Measurements from ENCODE around the gene FITM1.

FITM1 gene

GRCh38 chr14:24114532-24115421 lies 15.7 kb upstream of the FITM1 start, which contains the start of the genes DCAF11 and NRL:
Gene DCAF11, plus strand, starts transcription at chr14:24114777. Its CDS starts 818 bp downstream, at chr14:24115595.
Gene NRL, minus strand, starts transcription at chr14:24114949. Its CDS starts 32,101 bp downstream, at chr14:24082848.
- Histone ChIP-seq H3K36me3 (ENCODE audit: insufficient read depth, low read length) (peaks cover 35% of the 10 kb centered on the region), H3K4me1 (ENCODE audit: insufficient read depth, low read length, severe bottlenecking) (peaks cover 18% of the 10 kb centered on the region), H3K4me3 (ENCODE audit: low read depth, low read length, poor library complexity, severe bottlenecking) (peak within 1 kb of the TSS; percentile 76), H3K27ac (ENCODE audit: low read depth, low read length, poor library complexity, severe bottlenecking) (peak within 1 kb of the TSS; percentile 90), H3K9me2 (ENCODE audit: low read depth, low read length) (no peaks in the 10 kb centered on the region), H4K20me1 (ENCODE audit: insufficient read depth, low read length) (no peaks in the 10 kb centered on the region), H3K9me3 (ENCODE audit: low read length) (no peaks in the 10 kb centered on the region), H3F3A (ENCODE audit: insufficient read depth, low read length) (no peaks in the 10 kb centered on the region), H3K27me3 (ENCODE audit: insufficient read depth, low read length) (no peaks in the 10 kb centered on the region), H3K9ac (ENCODE audit: low read length) (peak within 1 kb of the TSS; percentile 90), H3K79me2 (ENCODE audit: insufficient read depth, low read length) (peaks cover 4% of the 10 kb centered on the region; the same call in 1 of the 2 replicates), H3K4me2 (ENCODE audit: low read length) (peak within 1 kb of the TSS; percentile 93), H2AFZ (ENCODE audit: low read length) (no peak within 1 kb of the TSS)
- TF ChIP-seq EZH2 (IDR thresholded peaks at IDR 0.05; ENCODE audit: borderline replicate concordance, low read length): no peak
- TF ChIP-seq CTCF (IDR thresholded peaks at IDR 0.05; ENCODE audit: low read length): no peak

DNA sequence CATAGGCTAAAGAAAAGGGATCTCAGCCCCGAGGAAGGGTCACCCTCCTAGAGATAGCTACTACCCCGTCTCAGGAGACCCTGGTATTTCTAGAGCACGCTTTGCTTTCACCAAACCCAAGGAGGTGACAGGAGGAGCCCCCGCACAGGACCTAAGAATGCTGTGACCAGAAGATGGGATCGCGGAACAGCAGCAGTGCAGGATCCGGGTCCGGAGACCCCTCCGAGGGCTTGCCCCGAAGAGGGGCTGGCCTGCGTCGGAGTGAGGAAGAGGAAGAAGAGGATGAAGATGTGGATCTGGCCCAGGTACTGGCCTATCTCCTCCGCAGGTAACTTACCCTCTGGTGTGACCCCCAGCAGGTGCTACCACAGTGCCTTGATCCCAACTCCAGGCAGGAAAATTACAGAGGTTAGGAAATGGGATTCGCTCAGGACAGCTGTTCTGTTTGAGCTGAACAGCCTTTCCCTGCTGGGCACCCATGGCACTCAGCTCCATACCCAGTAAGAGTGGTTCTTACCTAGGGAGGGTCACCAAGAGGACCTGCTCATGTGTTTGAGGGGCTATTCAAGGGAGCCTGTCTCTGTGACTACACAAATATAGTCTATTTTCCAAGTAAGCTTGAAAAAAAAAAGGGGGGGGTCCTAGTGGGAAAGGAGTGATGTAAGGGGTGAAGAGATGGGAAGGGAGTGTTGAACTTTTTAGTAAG lies 14.9 kb upstream of the FITM1 start:
- no peaks in the 10 kb centered on the region for H3K9me2 ChIP-seq (ENCODE audit: low read depth, low read length)
- TF ChIP-seq CTCF (IDR thresholded peaks at IDR 0.05; ENCODE audit: low read length): no peak
- no peak for TF ChIP-seq EZH2 (IDR thresholded peaks at IDR 0.05; ENCODE audit: borderline replicate concordance, low read length)
- peak overlapping the region; percentile 26 for H3K27ac ChIP-seq (ENCODE audit: low read depth, low read length, poor library complexity, severe bottlenecking)
- peak overlapping the region; percentile 93 for H3K4me2 ChIP-seq (ENCODE audit: low read length)
- H3F3A ChIP-seq (ENCODE audit: insufficient read depth, low read length): no peaks in the 10 kb centered on the region
- peaks cover 4% of the 10 kb centered on the region; the same call in 1 of the 2 replicates for H3K79me2 ChIP-seq (ENCODE audit: insufficient read depth, low read length)
- H2AFZ ChIP-seq (ENCODE audit: low read length): no peak overlapping the region
- H3K36me3 ChIP-seq (ENCODE audit: insufficient read depth, low read length): peaks cover 38% of the 10 kb centered on the region
- no peaks in the 10 kb centered on the region for H4K20me1 ChIP-seq (ENCODE audit: insufficient read depth, low read length)
- H3K4me3 ChIP-seq (ENCODE audit: low read depth, low read length, poor library complexity, severe bottlenecking): peak overlapping the region; percentile 76
- no peaks in the 10 kb centered on the region for H3K27me3 ChIP-seq (ENCODE audit: insufficient read depth, low read length)
- H3K9ac ChIP-seq (ENCODE audit: low read length): peak overlapping the region; percentile 90
- H3K9me3 ChIP-seq (ENCODE audit: low read length): no peaks in the 10 kb centered on the region
- peaks cover 18% of the 10 kb centered on the region for H3K4me1 ChIP-seq (ENCODE audit: insufficient read depth, low read length, severe bottlenecking)

- H3K4me1 ChIP-seq (ENCODE audit: insufficient read depth, low read length, severe bottlenecking): peaks cover 18% of the 10 kb centered on the region
- no peaks in the 10 kb centered on the region for H4K20me1 ChIP-seq (ENCODE audit: insufficient read depth, low read length)
- no peaks in the 10 kb centered on the region for H3F3A ChIP-seq (ENCODE audit: insufficient read depth, low read length)
- H3K9me2 ChIP-seq (ENCODE audit: low read depth, low read length): no peaks in the 10 kb centered on the region
- H2AFZ ChIP-seq (ENCODE audit: low read length): no peak overlapping the region
- peaks cover 45% of the 10 kb centered on the region for H3K36me3 ChIP-seq (ENCODE audit: insufficient read depth, low read length)
- H3K4me3 ChIP-seq (ENCODE audit: low read depth, low read length, poor library complexity, severe bottlenecking): peak overlapping the region; percentile 76
- H3K9ac ChIP-seq (ENCODE audit: low read length): peak overlapping the region; percentile 90; the same call in 1 of the 2 replicates
- H3K79me2 ChIP-seq (ENCODE audit: insufficient read depth, low read length): peaks cover 4% of the 10 kb centered on the region; the same call in 1 of the 2 replicates
- peak overlapping the region; percentile 93 for H3K4me2 ChIP-seq (ENCODE audit: low read length)
- H3K27me3 ChIP-seq (ENCODE audit: insufficient read depth, low read length): no peaks in the 10 kb centered on the region
- no peak for TF ChIP-seq CTCF (IDR thresholded peaks at IDR 0.05; ENCODE audit: low read length)
- TF ChIP-seq EZH2 (IDR thresholded peaks at IDR 0.05; ENCODE audit: borderline replicate concordance, low read length): no peak
- no peaks in the 10 kb centered on the region for H3K9me3 ChIP-seq (ENCODE audit: low read length)
- H3K27ac ChIP-seq (ENCODE audit: low read depth, low read length, poor library complexity, severe bottlenecking): no peak overlapping the region
Measured at GRCh38 chr14:24116128-24116814, 14.2 kb upstream of the FITM1 start.
